Measurements from ENCODE around the gene COX14.

GRCh38 chr12:50107416-50108268 lies 4.4 kb upstream of the COX14 start:
- TF ChIP-seq POLR2A (IDR thresholded peaks at IDR 0.05) (no peak), CTCF (IDR thresholded peaks at IDR 0.05) (no peak)

Measured in right lobe of liver (tissue), 4 donors.